ENCODE results near the gene VENTX. TPM values are rescaled to one million over a fixed set of nuclear protein-coding genes. Genes with fewer than 3 reads are reported as not detected.

Gene VENTX, protein sequence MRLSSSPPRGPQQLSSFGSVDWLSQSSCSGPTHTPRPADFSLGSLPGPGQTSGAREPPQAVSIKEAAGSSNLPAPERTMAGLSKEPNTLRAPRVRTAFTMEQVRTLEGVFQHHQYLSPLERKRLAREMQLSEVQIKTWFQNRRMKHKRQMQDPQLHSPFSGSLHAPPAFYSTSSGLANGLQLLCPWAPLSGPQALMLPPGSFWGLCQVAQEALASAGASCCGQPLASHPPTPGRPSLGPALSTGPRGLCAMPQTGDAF
- 0.07 TPM in 1 of 2 replicates, not detected in the other for total RNA-seq

DNA sequence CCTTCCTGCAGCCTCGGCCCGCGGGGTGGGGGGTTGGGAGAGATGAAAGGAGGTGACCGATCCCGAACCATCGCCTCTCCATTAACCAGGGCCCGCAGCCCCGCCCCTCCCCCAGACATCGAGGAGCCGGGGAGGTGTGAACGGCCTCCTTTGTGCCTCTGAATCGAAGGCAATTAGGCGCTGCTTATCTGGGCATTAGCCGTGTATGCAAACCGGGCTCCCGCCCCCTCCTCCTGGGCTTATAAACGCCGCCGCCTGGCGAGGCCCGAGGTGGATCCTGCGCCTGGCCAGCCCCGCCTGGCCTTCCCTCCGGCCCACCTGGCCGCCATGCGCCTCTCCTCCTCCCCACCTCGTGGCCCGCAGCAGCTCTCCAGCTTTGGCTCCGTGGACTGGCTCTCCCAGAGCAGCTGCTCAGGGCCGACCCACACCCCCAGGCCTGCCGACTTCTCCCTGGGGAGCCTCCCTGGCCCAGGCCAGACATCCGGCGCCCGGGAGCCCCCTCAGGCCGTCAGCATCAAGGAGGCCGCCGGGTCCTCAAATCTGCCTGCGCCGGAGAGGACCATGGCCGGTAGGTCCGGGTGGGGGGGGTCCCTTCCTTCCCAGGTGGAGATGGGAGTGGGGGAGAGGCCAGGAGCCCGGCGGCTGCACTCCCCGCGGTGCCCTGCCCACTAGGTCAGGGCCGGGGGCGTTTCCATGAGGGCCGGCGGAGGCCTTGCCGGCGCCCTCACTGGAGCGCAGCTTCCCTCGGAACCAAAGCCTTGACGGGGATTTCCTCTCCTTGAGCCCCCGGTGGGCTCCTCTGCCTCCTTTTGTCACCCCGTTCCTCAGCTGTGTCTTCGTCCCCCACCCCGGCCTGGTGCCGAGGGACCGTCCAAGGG is at the start of gene VENTX:
Gene VENTX (plus strand): TSS at position 268 of the 878 bp plus-strand sequence. CDS start 60 bp downstream, at position 328.
- no peak for DNase-seq (ENCODE audit: low spot score)
- no peaks in the 10 kb centered on the region for H3K36me3 Mint-ChIP-seq (ENCODE audit: low read depth)
- no peak within 1 kb of the TSS for H3K27ac Mint-ChIP-seq
- H3K4me3 Mint-ChIP-seq (ENCODE audit: low read depth): no peak within 1 kb of the TSS
- intact Hi-C loops (cut with micrococcal nuclease): loop anchor here (10.0 kb wide), 2 partner anchors 297 to 453 kb away; partner anchors contain the start of gene NKX6-2
- peaks cover 13% of the 10 kb centered on the region for H3K4me1 Mint-ChIP-seq (ENCODE audit: low read depth)
- H3K27me3 Mint-ChIP-seq (ENCODE audit: low read depth): peaks cover 56% of the 10 kb centered on the region
- H3K9me3 Mint-ChIP-seq: no peaks in the 10 kb centered on the region

DNA sequence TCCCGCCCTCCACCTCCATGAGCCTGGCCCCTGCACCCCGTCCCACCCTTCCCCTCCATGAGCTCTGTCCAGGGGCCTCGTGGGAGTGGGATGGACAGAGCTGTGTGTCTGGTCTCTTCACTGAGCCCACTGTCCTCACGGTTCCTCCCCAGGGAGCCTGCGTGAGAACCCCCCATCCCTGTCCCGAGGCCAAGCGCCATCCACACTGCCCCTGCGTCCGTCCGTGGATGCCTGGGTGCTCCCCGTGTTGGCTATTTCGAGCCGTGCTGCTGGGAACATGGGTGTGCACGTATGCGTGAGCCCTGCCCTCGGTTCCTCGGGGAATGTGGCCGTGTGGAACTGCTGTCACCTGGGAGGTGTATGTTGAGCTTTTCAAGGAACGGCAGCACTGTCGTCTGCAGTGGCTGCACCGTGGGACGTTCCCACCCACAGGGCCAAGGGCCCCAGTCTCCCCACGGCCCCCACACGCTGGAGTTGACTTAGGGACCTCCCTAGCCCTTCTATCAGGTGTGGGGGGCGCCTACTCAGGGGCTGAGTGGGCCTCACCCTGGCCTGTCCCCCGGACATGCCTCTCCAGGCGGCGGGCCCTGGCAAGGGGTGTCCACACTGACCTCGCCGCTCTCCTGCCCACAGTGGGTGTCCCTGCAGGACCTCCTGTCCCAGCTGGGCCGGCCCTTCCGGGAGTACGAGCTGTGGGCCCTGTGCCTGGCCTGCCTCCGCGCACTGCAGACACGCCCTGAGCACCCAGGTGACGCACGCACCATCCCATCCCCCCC is 49.6 kb upstream of the VENTX start:
- Mint-ChIP-seq H3K9me3 (peaks cover 7% of the 10 kb centered on the region), H3K4me3 (ENCODE audit: low read depth) (no peak overlapping the region), H3K4me1 (ENCODE audit: low read depth) (no peaks in the 10 kb centered on the region), H3K36me3 (ENCODE audit: low read depth) (no peaks in the 10 kb centered on the region), H3K27me3 (ENCODE audit: low read depth) (peaks cover 10% of the 10 kb centered on the region), H3K27ac (no peak overlapping the region)
- DNase-seq (ENCODE audit: low spot score): no peak
- intact Hi-C loops (cut with micrococcal nuclease): no loop called here

DNA sequence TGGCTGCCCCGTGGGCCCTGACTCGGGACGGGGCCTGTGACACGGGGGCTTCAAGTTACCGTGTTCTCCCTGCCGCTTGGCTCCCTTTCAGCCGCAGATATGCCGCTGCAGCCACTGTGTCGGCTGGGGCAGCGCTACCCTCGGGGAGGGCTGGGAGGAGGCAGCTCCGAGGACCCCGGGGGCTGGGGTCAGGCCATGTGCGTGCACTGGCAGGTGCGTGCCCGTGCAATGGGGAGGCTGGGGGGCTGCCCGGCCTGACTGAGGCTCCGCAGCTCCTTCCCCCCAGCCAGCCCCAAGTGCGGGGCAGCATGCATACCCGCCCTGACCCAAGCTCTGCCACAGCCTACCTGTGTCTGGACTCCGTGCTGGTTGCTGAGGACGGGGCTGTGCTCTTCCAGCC is 48.4 kb upstream of the VENTX start:
- intact Hi-C loops (cut with micrococcal nuclease): no loop called here
- Mint-ChIP-seq H3K4me3 (ENCODE audit: low read depth) (no peak overlapping the region), H3K36me3 (ENCODE audit: low read depth) (no peaks in the 10 kb centered on the region), H3K9me3 (peaks cover 3% of the 10 kb centered on the region), H3K27ac (no peak overlapping the region), H3K4me1 (ENCODE audit: low read depth) (no peaks in the 10 kb centered on the region), H3K27me3 (ENCODE audit: low read depth) (peaks cover 10% of the 10 kb centered on the region)
- no peak for DNase-seq (ENCODE audit: low spot score)

DNA sequence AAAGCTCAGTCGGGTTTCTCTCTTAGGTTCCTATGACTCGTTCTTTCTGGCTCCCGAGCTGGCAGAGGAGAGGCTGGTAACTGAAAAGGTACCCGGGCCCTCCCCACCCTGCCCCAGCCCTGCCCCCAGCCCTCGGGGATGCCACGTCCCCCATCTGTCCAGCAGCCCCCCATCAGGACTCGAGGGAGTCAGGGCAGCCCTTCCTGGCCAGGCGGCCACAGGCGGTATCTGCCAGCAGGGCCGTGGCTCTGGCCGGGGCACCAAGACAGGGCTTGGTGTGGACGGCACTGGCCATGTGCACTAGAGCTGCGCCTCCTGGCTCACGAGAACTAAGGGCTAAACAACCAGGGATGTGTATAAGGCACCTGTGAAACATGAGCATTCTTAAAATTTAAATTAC is 47.9 kb upstream of the VENTX start:
- Mint-ChIP-seq H3K36me3 (ENCODE audit: low read depth) (no peaks in the 10 kb centered on the region), H3K4me3 (ENCODE audit: low read depth) (no peak overlapping the region), H3K4me1 (ENCODE audit: low read depth) (no peaks in the 10 kb centered on the region), H3K27me3 (ENCODE audit: low read depth) (peaks cover 10% of the 10 kb centered on the region), H3K9me3 (no peaks in the 10 kb centered on the region), H3K27ac (no peak overlapping the region)
- DNase-seq (ENCODE audit: low spot score): no peak
- intact Hi-C loops (cut with micrococcal nuclease): no loop called here

DNA sequence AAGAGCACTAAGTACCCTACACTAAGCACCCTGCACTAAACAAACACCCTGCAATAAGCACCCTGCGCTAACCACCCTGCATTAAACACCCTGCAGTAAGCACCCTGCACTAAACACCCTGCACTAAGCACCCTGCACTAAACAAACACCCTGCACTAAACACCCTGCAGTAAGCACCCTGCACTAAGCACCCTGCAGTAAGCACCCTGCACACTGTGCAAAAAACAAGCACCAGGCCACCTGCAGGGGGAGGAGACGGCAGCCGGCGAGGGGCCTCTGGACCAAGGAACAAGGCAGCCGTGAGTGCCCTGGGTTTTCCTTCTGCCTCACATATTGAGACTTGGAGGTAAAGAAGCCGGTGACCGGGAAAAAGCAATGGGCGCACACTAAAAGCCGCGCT is 47.4 kb upstream of the VENTX start:
- Mint-ChIP-seq H3K9me3 (no peaks in the 10 kb centered on the region), H3K36me3 (ENCODE audit: low read depth) (no peaks in the 10 kb centered on the region), H3K27ac (no peak overlapping the region)

DNA sequence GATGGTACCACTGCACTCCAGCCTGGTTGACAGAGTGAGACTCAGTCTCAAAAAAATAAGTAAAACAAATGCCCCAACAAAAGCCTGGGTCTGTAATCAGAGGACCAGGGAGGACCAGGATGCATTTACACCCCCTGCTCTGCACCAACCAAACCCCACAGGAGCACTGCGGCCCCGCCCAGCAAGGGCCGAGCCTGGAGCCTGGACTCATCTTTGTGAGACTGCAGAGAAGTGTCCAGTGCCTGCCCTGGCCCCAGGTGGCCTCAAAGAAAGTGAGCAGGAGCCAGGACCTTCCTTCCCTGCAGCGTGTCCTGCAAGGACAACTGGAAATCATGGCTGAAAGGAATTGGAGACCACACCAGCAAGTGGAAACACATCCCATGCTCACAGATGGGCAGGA is 46.0 kb upstream of the VENTX start:
- Mint-ChIP-seq H3K9me3 (no peaks in the 10 kb centered on the region), H3K27ac (no peak overlapping the region), H3K4me3 (ENCODE audit: low read depth) (no peak overlapping the region), H3K27me3 (ENCODE audit: low read depth) (peaks cover 10% of the 10 kb centered on the region), H3K36me3 (ENCODE audit: low read depth) (no peaks in the 10 kb centered on the region), H3K4me1 (ENCODE audit: low read depth) (no peaks in the 10 kb centered on the region)
- DNase-seq (ENCODE audit: low spot score): no peak
- intact Hi-C loops (cut with micrococcal nuclease): no loop called here

More for the DNA sequence above, 47.4 kb upstream of the VENTX start:
- H3K4me3 Mint-ChIP-seq (ENCODE audit: low read depth): no peak overlapping the region
- intact Hi-C loops (cut with micrococcal nuclease): no loop called here
- H3K4me1 Mint-ChIP-seq (ENCODE audit: low read depth): no peaks in the 10 kb centered on the region
- no peak for DNase-seq (ENCODE audit: low spot score)
- H3K27me3 Mint-ChIP-seq (ENCODE audit: low read depth): peaks cover 10% of the 10 kb centered on the region

DNA sequence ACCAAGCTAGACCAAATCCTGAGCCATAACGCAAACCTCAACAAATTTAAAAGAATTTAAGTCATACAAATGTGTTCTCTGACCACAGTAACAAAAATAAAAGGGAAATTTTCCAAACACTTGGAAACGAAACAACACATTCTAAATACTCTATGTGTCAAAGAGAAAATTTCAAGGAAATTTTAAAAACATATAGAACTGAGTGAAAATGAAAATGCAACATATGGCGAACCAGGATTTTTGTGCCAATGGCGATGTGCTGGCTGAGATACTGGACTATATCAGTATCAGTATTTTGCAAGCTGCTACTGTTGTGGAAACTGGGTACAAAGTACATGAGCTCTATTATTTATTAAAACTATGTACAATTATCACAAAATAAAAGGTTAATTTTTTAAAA is 43.5 kb upstream of the VENTX start:
- H3K27ac Mint-ChIP-seq: no peak overlapping the region
- no peaks in the 10 kb centered on the region for H3K4me1 Mint-ChIP-seq (ENCODE audit: low read depth)
- peaks cover 10% of the 10 kb centered on the region for H3K27me3 Mint-ChIP-seq (ENCODE audit: low read depth)
- no peaks in the 10 kb centered on the region for H3K36me3 Mint-ChIP-seq (ENCODE audit: low read depth)
- no peaks in the 10 kb centered on the region for H3K9me3 Mint-ChIP-seq
- intact Hi-C loops (cut with micrococcal nuclease): no loop called here
- DNase-seq (ENCODE audit: low spot score): no peak
- H3K4me3 Mint-ChIP-seq (ENCODE audit: low read depth): no peak overlapping the region

DNA sequence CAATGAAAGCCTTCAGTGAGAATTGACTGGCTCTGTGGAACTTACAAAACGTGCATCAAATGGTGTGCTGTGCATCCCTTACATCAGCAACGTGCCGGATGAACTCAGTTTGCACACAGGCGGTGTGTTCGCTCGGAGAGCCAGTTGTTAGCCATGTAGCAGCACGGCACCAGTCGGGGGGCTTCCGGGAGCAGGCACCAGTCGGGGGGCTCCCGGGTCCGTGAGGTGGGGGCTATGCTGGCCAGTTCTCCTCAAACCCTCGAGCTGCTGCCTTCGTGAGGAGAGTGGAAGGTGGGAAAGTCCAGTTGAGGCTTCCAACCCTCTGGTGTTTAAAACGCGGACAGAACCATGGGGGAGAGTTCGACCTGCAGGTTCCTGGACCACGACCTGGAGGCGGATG is 42.6 kb upstream of the VENTX start:
- Mint-ChIP-seq H3K9me3 (no peaks in the 10 kb centered on the region), H3K27ac (no peak overlapping the region), H3K4me3 (ENCODE audit: low read depth) (no peak overlapping the region), H3K27me3 (ENCODE audit: low read depth) (peaks cover 10% of the 10 kb centered on the region), H3K4me1 (ENCODE audit: low read depth) (no peaks in the 10 kb centered on the region), H3K36me3 (ENCODE audit: low read depth) (no peaks in the 10 kb centered on the region)
- DNase-seq (ENCODE audit: low spot score): no peak
- intact Hi-C loops (cut with micrococcal nuclease): no loop called here

DNA sequence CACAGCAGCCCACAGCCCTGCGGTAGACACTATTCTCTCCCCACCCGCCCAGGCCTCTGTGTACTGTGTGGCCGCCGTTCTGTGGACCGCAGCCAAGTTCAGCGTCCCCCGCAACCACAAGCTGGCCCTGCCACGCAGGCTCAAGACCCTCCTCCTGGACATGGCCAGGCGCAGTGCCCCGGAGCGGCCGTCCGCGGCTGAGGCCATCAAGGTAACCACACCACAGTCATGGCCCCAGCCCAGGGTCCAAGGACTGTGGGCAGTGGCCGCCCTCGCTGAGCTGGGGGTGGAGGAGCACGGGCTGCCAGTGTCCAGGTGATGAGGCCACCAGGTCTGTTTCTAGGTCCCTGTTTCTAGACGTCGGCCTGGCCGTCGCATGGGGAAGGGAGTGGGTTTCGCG is 42.0 kb upstream of the VENTX start:
- Mint-ChIP-seq H3K4me3 (ENCODE audit: low read depth) (no peak overlapping the region), H3K36me3 (ENCODE audit: low read depth) (no peaks in the 10 kb centered on the region), H3K27me3 (ENCODE audit: low read depth) (peaks cover 10% of the 10 kb centered on the region), H3K9me3 (no peaks in the 10 kb centered on the region), H3K27ac (no peak overlapping the region), H3K4me1 (ENCODE audit: low read depth) (no peaks in the 10 kb centered on the region)
- no peak for DNase-seq (ENCODE audit: low spot score)
- intact Hi-C loops (cut with micrococcal nuclease): no loop called here

DNA sequence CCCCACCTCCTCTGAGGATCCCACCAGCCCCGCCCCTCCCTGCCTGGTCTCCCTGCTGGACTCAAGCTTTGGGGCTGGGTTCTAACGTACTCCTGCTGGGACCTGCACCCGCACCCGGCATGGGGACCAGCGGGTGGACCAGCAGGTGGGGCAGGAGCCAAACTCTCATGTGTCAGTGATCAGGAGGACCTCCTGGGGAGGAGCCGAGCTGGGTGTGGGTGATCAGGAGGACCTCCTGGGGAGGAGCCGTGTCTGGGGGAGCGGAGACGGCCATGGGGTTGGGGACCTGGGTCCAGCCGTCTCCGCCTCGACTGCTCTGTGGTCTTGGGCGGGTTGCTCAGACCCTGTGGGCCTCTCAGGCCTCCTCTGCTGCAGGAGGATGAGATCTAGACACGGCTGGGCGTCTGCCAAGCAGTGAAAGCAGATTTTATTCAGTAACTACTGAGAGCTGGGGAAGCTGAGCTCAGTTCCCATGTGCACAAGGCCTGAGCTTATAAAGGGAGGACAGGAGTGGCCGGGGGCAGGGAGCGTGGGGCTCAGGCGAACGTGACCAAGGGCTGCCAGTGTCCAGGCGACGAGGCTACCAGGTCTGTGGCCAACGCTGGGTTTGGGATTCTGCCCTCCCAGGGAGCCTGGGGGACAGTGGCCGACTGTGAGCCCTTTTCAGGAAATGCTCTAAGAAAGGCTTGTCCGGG is 41.3 kb upstream of the VENTX start:
- no peak overlapping the region for H3K4me3 Mint-ChIP-seq (ENCODE audit: low read depth)

DNA sequence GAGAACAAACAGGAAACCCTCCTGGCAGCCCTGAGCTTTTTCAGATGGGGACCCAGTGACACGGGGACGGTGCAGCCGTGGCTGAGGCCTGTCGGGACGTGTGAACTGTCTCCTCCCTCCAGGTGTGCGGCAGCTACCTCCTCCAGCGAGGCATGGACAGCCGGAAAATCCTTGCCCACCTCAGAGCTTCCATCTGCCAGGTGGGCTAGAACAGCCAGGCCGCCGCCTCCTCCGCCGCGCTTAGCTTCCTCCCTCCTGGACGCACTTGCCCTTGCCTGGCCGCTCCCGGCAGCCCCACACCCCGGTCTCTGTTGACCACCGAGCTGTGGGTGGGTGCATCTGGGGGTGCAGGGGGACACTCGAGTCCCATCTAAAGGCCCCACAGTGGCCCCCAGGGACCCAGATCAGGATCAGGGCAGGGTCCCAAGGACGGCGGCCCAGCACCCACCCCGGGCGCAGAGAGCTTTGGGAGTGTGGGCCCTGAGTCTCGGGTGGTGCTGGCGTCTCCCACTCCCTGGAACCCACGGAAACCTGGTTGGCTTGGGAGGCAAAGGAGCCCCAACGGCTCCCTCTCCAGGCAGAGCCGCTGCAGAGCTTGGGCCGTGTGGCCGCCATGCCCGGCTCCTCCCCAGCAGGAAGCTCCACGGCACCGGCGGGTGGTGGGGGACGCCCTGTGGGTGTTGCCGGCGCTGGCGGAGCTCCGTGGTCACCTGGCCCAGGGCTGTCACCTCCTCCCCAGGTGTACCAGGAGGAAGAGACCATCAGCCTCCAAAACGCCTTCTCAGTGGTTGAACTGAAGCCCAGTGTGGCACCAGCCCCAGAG is 40.5 kb upstream of the VENTX start:
- intact Hi-C loops (cut with micrococcal nuclease): no loop called here
- H3K27me3 Mint-ChIP-seq (ENCODE audit: low read depth): peaks cover 6% of the 10 kb centered on the region
- H3K36me3 Mint-ChIP-seq (ENCODE audit: low read depth): no peaks in the 10 kb centered on the region
- H3K4me1 Mint-ChIP-seq (ENCODE audit: low read depth): no peaks in the 10 kb centered on the region
- H3K4me3 Mint-ChIP-seq (ENCODE audit: low read depth): no peak overlapping the region
- DNase-seq (ENCODE audit: low spot score): no peak
- H3K9me3 Mint-ChIP-seq: no peaks in the 10 kb centered on the region
- no peak overlapping the region for H3K27ac Mint-ChIP-seq

More for the DNA sequence above, 41.3 kb upstream of the VENTX start:
- Mint-ChIP-seq H3K27ac (no peak overlapping the region), H3K36me3 (ENCODE audit: low read depth) (no peaks in the 10 kb centered on the region), H3K27me3 (ENCODE audit: low read depth) (peaks cover 10% of the 10 kb centered on the region), H3K9me3 (no peaks in the 10 kb centered on the region), H3K4me1 (ENCODE audit: low read depth) (no peaks in the 10 kb centered on the region)
- intact Hi-C loops (cut with micrococcal nuclease): no loop called here
- DNase-seq (ENCODE audit: low spot score): no peak

DNA sequence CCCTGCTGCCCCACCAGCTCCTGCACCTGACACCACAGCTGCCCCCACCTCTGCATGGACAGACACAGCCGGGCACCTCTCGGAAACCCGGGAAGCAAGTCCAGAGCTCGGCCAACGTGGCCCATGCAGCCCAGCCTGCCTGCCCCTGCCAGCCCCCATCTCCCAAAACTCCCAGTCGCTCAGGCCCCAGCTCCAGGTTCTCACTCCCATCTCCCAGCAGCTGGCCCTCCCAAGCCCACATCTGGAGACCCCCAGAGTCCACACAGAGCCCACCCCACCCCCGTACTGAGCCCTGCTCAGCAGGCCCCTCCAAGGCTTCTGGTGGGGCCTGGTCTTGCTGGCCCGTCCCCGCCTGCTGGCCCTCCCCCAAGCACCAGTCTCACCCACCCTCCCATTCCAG is 39.9 kb upstream of the VENTX start:
- H3K4me1 Mint-ChIP-seq (ENCODE audit: low read depth): no peaks in the 10 kb centered on the region
- intact Hi-C loops (cut with micrococcal nuclease): no loop called here
- no peak for DNase-seq (ENCODE audit: low spot score)
- no peaks in the 10 kb centered on the region for H3K36me3 Mint-ChIP-seq (ENCODE audit: low read depth)
- no peak overlapping the region for H3K27ac Mint-ChIP-seq
- no peak overlapping the region for H3K4me3 Mint-ChIP-seq (ENCODE audit: low read depth)
- H3K9me3 Mint-ChIP-seq: no peaks in the 10 kb centered on the region
- no peaks in the 10 kb centered on the region for H3K27me3 Mint-ChIP-seq (ENCODE audit: low read depth)

Data from activated T-helper 2 cell treated with anti-CD3 and anti-CD28 coated beads, Interferon-gamma antibody, Interleukin-2, Interleukin-4, amounts not matched to agents 10 μg/mL and 5 μg/mL and 100 μg/mL, durations not matched to agents 14 hours and 24 hours and 36 hours (primary cell).